GM12872 (cell line): ENCODE measurements around the gene DPP10.

Experiments
- TF ChIP-seq, protein P1 (sequence below): IDR thresholded peaks from 3 replicates; pipeline ENCODE4 v1.5.1; 2011; ENCODE audit warnings: low read depth, mild to moderate bottlenecking, low read length, moderate library complexity; ENCODE audit not compliant: insufficient read depth

The DPP10 gene

DNA sequence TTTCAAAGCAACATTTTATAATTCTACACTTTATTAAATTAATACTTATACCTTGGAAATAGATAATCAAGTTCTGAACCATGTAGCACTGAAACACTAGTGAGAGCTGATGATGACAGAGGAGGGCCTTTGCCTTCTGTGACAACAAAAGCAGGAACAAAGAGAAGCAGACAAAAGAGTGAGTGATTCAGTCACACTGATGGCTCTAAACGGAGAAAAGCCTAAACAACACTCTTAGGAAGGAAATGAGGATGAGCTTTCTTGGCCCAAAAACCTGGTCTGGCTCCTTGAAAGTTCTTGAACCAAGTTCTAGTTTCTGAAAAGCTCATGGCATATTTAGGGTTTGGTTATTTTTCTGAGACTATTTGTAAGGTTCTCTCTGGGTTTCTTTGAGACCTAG lies 271.9 kb downstream of the DPP10 start:
- TF ChIP-seq, protein P1, sequence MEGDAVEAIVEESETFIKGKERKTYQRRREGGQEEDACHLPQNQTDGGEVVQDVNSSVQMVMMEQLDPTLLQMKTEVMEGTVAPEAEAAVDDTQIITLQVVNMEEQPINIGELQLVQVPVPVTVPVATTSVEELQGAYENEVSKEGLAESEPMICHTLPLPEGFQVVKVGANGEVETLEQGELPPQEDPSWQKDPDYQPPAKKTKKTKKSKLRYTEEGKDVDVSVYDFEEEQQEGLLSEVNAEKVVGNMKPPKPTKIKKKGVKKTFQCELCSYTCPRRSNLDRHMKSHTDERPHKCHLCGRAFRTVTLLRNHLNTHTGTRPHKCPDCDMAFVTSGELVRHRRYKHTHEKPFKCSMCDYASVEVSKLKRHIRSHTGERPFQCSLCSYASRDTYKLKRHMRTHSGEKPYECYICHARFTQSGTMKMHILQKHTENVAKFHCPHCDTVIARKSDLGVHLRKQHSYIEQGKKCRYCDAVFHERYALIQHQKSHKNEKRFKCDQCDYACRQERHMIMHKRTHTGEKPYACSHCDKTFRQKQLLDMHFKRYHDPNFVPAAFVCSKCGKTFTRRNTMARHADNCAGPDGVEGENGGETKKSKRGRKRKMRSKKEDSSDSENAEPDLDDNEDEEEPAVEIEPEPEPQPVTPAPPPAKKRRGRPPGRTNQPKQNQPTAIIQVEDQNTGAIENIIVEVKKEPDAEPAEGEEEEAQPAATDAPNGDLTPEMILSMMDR, result no peak

DNA sequence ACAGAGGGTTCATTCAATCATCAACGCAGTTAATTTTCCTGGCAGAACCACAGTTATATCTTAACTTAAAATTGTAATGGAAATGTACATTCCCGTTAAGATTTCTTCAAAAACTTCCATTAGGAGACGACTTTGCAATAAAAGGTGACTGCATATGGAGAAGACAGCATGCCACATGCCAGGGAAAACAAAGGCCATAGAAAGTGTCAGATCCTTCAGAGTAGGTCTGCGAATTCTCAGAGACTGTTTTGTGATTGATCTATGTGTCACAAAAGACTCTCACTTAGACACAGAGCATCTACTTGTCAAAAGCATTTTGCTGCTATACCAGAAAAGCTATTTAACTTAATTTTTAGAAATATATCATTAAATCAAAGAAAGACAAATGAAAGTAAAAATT lies 274.6 kb downstream of the DPP10 start:
- TF ChIP-seq, protein P1, result no peak

DNA sequence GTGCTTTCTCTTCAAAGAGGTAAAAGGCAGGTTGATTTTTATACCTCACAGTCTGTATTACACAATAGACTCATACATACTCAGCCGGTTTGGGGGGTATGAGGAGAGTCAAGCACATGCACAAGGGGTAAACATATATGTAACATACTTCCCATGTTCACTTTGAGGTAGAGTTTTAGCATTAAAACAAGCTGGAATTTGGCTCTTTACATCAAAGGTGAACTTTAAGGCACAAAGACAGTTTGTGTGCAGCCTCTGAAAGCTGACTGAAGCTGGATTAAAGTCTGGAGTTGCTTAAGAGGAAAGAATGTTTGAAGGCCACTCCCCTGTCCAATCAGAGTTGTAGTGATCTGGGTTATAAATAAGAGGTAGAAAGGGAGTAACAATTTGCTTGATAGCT lies 282.0 kb downstream of the DPP10 start:
- TF ChIP-seq, protein P1, result no peak

DNA sequence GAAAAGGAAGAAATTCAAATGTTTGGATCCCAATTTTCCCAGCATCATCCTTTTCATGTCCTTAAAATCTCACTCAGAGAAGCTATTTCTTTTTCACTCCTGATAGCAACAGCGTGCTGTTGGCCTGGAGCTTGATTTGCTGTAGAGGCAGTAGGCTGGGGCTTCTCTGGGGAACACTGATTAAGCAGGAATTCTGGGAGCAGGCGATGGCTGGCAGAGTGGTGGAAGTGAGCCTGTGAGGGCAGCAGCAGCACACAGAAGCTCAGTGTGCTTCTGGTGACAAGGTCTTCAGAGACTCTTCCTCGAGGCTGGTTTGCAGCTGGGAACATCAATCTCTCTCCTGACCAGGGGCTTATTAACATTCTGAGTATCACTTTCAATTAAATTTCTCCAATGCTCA lies 284.6 kb downstream of the DPP10 start:
- TF ChIP-seq, protein P1, result no peak

DNA sequence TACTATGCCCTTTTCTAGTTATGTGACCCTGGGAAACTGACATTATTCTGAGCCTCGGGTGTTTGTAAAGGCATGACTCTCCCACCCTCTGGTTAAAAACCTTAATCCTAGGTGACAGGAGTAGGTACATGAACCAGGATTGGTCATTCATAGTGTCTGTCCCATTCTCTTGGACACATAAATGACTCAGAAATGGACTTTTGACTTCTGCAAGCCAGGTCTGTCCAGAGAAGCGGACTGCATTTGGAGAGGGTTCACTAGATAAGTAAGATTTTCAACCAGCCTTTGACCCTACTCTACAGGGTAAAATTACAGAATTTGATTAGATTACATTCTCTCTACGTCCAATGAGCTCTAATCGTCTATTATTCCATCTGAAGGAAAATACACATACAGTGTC lies 285.9 kb downstream of the DPP10 start:
- TF ChIP-seq, protein P1, result no peak

DNA sequence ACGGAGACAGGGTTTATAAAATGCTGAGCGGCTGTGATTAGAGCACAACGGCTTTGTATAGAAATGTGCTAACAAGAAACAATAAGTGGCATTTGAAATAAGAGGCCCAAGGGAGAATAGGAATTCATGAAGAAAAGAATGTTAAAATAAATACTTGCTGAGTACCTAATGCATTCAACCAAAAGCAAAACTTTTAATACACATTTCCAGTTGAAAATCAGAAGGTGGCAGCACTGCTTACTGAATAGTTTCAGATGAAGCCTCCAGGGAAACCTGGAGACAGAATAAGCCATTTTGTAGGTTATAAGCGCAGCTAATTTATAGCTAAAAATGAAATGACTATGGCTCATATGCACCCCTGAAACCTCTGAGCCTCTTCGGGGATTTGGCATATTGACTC lies 286.6 kb downstream of the DPP10 start:
- TF ChIP-seq, protein P1, result no peak

DNA sequence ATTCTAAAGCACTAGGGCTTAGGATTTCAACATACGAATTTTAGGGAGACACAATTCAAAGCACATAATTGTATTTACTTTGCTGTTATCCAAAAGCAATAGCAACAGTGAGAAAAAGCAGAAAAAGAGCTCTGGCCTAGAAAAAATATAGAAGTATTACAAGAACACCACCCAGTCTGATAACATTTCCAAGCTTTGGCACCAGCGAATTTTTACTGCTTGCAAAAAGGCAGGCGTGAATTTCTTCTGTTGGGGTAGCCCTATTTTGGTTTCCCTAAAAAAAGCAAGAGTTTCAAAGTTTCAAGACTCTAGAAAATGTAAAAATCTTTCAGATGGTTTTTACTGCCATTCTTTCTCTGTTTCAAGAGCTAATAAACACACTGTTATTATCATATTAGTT lies 292.7 kb downstream of the DPP10 start:
- TF ChIP-seq, protein P1, result no peak

DNA sequence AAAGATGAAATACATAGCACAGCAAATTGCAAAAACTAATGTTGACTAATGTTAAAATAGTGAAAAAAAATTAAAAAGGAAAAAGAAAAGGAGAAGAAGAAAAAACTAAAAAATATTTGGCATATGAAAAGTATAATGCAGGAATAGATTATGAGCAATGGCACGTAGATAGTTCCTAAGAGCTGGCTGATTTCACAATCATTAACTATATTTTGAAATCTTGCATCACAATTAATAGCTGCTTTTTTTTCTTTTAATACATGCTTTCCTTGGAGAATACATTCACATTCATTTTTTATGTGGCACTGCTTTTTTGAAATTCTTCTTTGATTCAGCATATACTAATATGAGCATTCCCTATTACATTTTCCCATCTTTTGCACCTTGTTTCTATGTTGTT lies 299.8 kb downstream of the DPP10 start:
- TF ChIP-seq, protein P1, result no peak
